Right lobe of liver (tissue), 6 donors: ENCODE data around the gene RSBN1L. TPM values are rescaled to one million over a fixed set of nuclear protein-coding genes. Genes with fewer than 3 reads are reported as not detected.
A peak's percentile ranks its signal among the peaks of the same experiment; 100 is the strongest.

ENCODE experiments used
- ATAC-seq, 4 donors: fragments of 200-7000 bp; cut with Tn5 transposase; one replicate each; pipeline ENCODE4 v1.9.1; 2020; ENCODE audit warnings: mild to moderate bottlenecking in 4 of 4, moderate library complexity in 4 of 4
- DNase-seq, 3 donors: peaks; one replicate each; pipeline ENCODE4 v3.0.0-alpha.2; 2020
- H3K27ac ChIP-seq, 3 donors: fragments of 200-600 bp; one replicate each; pipeline ENCODE4 v1.8.0; 2022
- H3K27me3 ChIP-seq, 2 donors: fragments of 200-600 bp; one replicate each; pipeline ENCODE4 v1.8.0; 2022
- H3K36me3 ChIP-seq, 4 donors: fragments of 200-600 bp; sonication (generic) in 1 of 4; one replicate each; pipeline versions ENCODE4 v1.5.1 to v1.8.0; 2017 to 2022; ENCODE audit warnings: control low read depth in 1 of 4
- H3K4me1 ChIP-seq, 4 donors: fragments of 200-600 bp; sonication (generic) in 1 of 4; one replicate each; pipeline versions ENCODE4 v1.5.1 to v1.8.0; 2017 to 2022; ENCODE audit warnings: control low read depth in 1 of 4
- H3K4me3 ChIP-seq, 3 donors: fragments of 200-600 bp; one replicate each; pipeline ENCODE4 v1.8.0; 2022
- H3K9me3 ChIP-seq, 4 donors: fragments of 200-600 bp; sonication (generic) in 1 of 4; one replicate each; pipeline versions ENCODE4 v1.5.1 to v1.8.0; 2017 to 2022; ENCODE audit warnings: control low read depth in 1 of 4
- CTCF ChIP-seq, 4 donors: fragments of 200-600 bp in 3 of 4; fragments of 450-650 bp in 1 of 4; IDR thresholded peaks; one replicate each; pipeline versions ENCODE4 v1.5.1 to v1.8.0; 2016 to 2022; ENCODE audit warnings: antibody characterized with exemption in 4 of 4, mild to moderate bottlenecking in 2 of 4
- POLR2A ChIP-seq: fragments of 450-650 bp; IDR thresholded peaks from one replicate; pipeline ENCODE4 v1.6.1; 2017; ENCODE audit warnings: antibody characterized with exemption, mild to moderate bottlenecking
- WGBS: methylation state at CpG from one replicate; pipeline ENCODE4 v1.1.6; 2018; ENCODE audit warnings: low coverage, low lambda C conversion rate; ENCODE audit not compliant: insufficient coverage; ENCODE audit errors: missing lambda C conversion rate; 5-methylcytosine and 5-hydroxymethylcytosine counted together
- intact Hi-C, 2 donors: fragments of 100-400 bp; cut with DNase I; formaldehyde crosslinking; loops; one replicate each; pipeline versions ENCODE4 v1.11.2 to v1.14.1; 2022
- total RNA-seq, 6 experiments: library from RNA; depleted of rRNA in 2 of 6; stranded (reverse); fragments of >200 nt in 2 of 6; fragmentation: NEBNext Ultra II Directional in 3 of 6; extraction: Animal tissue kit (Norgen Biotek cat#: 25700) in 3 of 6; gene quantifications; one replicate each; pipeline versions ENCODE4 v1.1.0 to v1.2.4, GENCODE V29; 2016 to 2023
- donor health status: DM: no; HTN: yes; CAD: no.
- donor health status: DM: no; HTN: no; CAD: no.
- donor health status: DM: no; HTN: no; CAD: no.
- donor health status: DM: no; HTN: yes; CAD: no.
- donor health status: DM: no; HTN: yes; CAD: no.

RSBN1L gene
- total RNA-seq, 6 experiments from 2014 or later, result 8.2 to 10.4 (median 8.8) TPM

- TF ChIP-seq POLR2A (no peak), CTCF (IDR thresholded peaks at IDR 0.05) (no peak)
- H3K27ac ChIP-seq, result no peak overlapping the region
- ATAC-seq, result no peak
- peaks cover 0 to 3% (median 0%) of the 10 kb centered on the region in 4 donors for H3K9me3 ChIP-seq
- DNase-seq, result no peak
- H3K27me3 ChIP-seq, result no peaks in the 10 kb centered on the region
- H3K4me1 ChIP-seq, result peaks cover 0 to 22% (median 5%) of the 10 kb centered on the region in 4 donors
- H3K36me3 ChIP-seq, result no peaks in the 10 kb centered on the region
- intact Hi-C loops, result no loop called here
- H3K4me3 ChIP-seq, result no peak overlapping the region
Observed at GRCh38 chr7:77786741-77787140, 90.5 kb downstream of the RSBN1L start.

- intact Hi-C loops, result no loop called here
- no peak overlapping the region for H3K4me3 ChIP-seq
- no peaks in the 10 kb centered on the region for H3K27me3 ChIP-seq
- no peak overlapping the region for H3K27ac ChIP-seq
- H3K4me1 ChIP-seq, result peaks cover 0 to 16% (median 2%) of the 10 kb centered on the region in 4 donors
- DNase-seq (no peak), ATAC-seq (no peak)
- TF ChIP-seq POLR2A, result no peak
- no peak for TF ChIP-seq CTCF (IDR thresholded peaks at IDR 0.05)
- no peaks in the 10 kb centered on the region for H3K36me3 ChIP-seq
- WGBS, result 100% methylated on average over 1 of the region's 2 CpGs
- peaks cover 0 to 3% (median 0%) of the 10 kb centered on the region in 4 donors for H3K9me3 ChIP-seq
Observed at GRCh38 chr7:77788327-77788902, 92.2 kb downstream of the RSBN1L start.

GRCh38 chr7:77791336-77791735 is 95.1 kb downstream of the RSBN1L start:
- Histone ChIP-seq H3K27ac (peak overlapping the region in 1 of 3 donors; percentile 8), H3K9me3 (no peaks in the 10 kb centered on the region), H3K36me3 (no peaks in the 10 kb centered on the region), H3K4me1 (peaks cover 0 to 13% (median 0%) of the 10 kb centered on the region in 4 donors), H3K27me3 (no peaks in the 10 kb centered on the region), H3K4me3 (no peak overlapping the region)
- TF ChIP-seq POLR2A (no peak), CTCF (IDR thresholded peaks at IDR 0.05) (no peak)
- 65% methylated on average over 6 of the region's 6 CpGs for WGBS
- DNase-seq (no peak), ATAC-seq (no peak)
- intact Hi-C loops, result no loop called here

GRCh38 chr7:77791956-77792355 is 95.7 kb downstream of the RSBN1L start:
- peak in 3 of 4 donors; percentile 24 to 43 (median 35) for ATAC-seq
- WGBS, result 59% methylated on average over 2 of the region's 2 CpGs
- Histone ChIP-seq H3K27me3 (no peaks in the 10 kb centered on the region), H3K4me1 (peaks cover 0 to 20% (median 0%) of the 10 kb centered on the region in 4 donors), H3K9me3 (no peaks in the 10 kb centered on the region), H3K4me3 (no peak overlapping the region), H3K36me3 (no peaks in the 10 kb centered on the region), H3K27ac (peak overlapping the region in 1 of 3 donors; percentile 8)
- TF ChIP-seq CTCF (IDR thresholded peaks at IDR 0.05) (no peak), POLR2A (no peak)
- DNase-seq, result no peak
- intact Hi-C loops, result no loop called here
